SK-N-SH (cell line): ENCODE data around the gene CISH. TPM values are rescaled to one million over a fixed set of nuclear protein-coding genes. Genes with fewer than 3 reads are reported as not detected.

Source experiments
- CTCF ChIA-PET: fragments of 300-600, 350-600 bp; formaldehyde crosslinking; extraction: SDS; loops from one replicate; lab custom pipeline; 2021; lab: Yijun Ruan, JAX
- POLR2A ChIA-PET: fragments of 350-600 bp; sonication (Branson Sonifier 250); formaldehyde crosslinking; extraction: SDS; loops from one replicate; lab custom pipeline; 2020; ENCODE audit warnings: antibody characterized with exemption, inconsistent platforms; lab: Yijun Ruan, JAX
- DNase-seq: peaks from one replicate; pipeline ENCODE4 v3.0.0; 2012
- H2AFZ ChIP-seq: fragments of 200-600 bp; sonication (generic); 2 replicates; pipeline ENCODE4 v1.8.1; 2016; ENCODE audit warnings: antibody characterized with exemption, mild to moderate bottlenecking, low read depth
- H3F3A ChIP-seq: fragments of 200-600 bp; sonication (generic); replicated peaks from 2 replicates; pipeline ENCODE3; 2016; ENCODE audit warnings: antibody characterized with exemption, mild to moderate bottlenecking; ENCODE audit not compliant: insufficient read depth
- H3K27ac ChIP-seq, 2 experiments: fragments of 200-500 bp in 1 of 2; fragments of 200-600 bp in 1 of 2; sonication (Bioruptor generic) in 1 of 2; sonication (generic), shearing (Covaris generic) in 1 of 2; 2 replicates each; pipeline versions ENCODE4 v1.5.1 to v1.6.1; 2014 to 2016; ENCODE audit warnings: low read depth in 2 of 2, inconsistent platforms in 1 of 2, low read length in 1 of 2, mild to moderate bottlenecking in 1 of 2, mixed read lengths in 1 of 2
- H3K27me3 ChIP-seq: fragments of 200-600 bp; sonication (generic), shearing (Covaris generic); 2 replicates; pipeline ENCODE4 v1.6.1; 2016; ENCODE audit warnings: mixed run types; ENCODE audit not compliant: insufficient read depth
- H3K36me3 ChIP-seq, 2 experiments: fragments of 200-500 bp in 1 of 2; fragments of 200-600 bp in 1 of 2; sonication (Bioruptor generic) in 1 of 2; sonication (generic) in 1 of 2; replicated peaks in 1 of 2; 2 replicates each; pipeline versions ENCODE3 to v1.5.1; 2014 to 2016; ENCODE audit warnings: low read length in 1 of 2, mild to moderate bottlenecking in 1 of 2; ENCODE audit not compliant: insufficient read depth in 2 of 2, control insufficient read depth in 1 of 2
- H3K4me1 ChIP-seq, 2 experiments: fragments of 200-500 bp in 1 of 2; fragments of 200-600 bp in 1 of 2; sonication (Bioruptor generic) in 1 of 2; sonication (generic), shearing (Covaris generic) in 1 of 2; 2 replicates each; pipeline versions ENCODE4 v1.5.1 to v1.6.1; 2014 to 2016; ENCODE audit warnings: low read depth in 1 of 2, low read length in 1 of 2, mixed run types in 1 of 2; ENCODE audit not compliant: insufficient read depth in 2 of 2, control insufficient read depth in 1 of 2
- H3K4me2 ChIP-seq: fragments of 200-600 bp; sonication (generic), shearing (Covaris generic); 2 replicates; pipeline ENCODE4 v1.6.1; 2017; ENCODE audit warnings: mixed run types
- H3K4me3 ChIP-seq, 2 experiments: fragments of 200-500 bp in 1 of 2; fragments of 200-600 bp in 1 of 2; sonication (Bioruptor generic) in 1 of 2; sonication (generic), shearing (Covaris generic) in 1 of 2; 2 replicates each; pipeline versions ENCODE4 v1.5.1 to v1.8.1; 2014 to 2016; ENCODE audit warnings: low read depth in 2 of 2, inconsistent platforms in 1 of 2, low read length in 1 of 2, mild to moderate bottlenecking in 1 of 2, mixed read lengths in 1 of 2, moderate library complexity in 1 of 2
- H3K79me2 ChIP-seq: fragments of 200-600 bp; sonication (generic); 2 replicates; pipeline ENCODE4 v1.8.1; 2017; ENCODE audit warnings: mild to moderate bottlenecking; ENCODE audit not compliant: insufficient read depth
- H3K9ac ChIP-seq: fragments of 200-600 bp; sonication (generic); 2 replicates; pipeline ENCODE4 v1.6.1; 2017; ENCODE audit warnings: mixed run types
- H3K9me2 ChIP-seq: fragments of 200-600 bp; sonication (generic); 2 replicates; pipeline ENCODE4 v1.6.1; 2017; ENCODE audit warnings: mixed run types
- H3K9me3 ChIP-seq: fragments of 200-600 bp; sonication (generic); 2 replicates; pipeline ENCODE4 v1.6.1; 2017; ENCODE audit warnings: mixed run types, mild to moderate bottlenecking, moderate library complexity
- H4K20me1 ChIP-seq: fragments of 200-600 bp; sonication (generic); 2 replicates; pipeline ENCODE4 v1.6.1; 2017; ENCODE audit warnings: mild to moderate bottlenecking, mixed run types; ENCODE audit not compliant: insufficient read depth
- ELF1 ChIP-seq: IDR thresholded peaks from 2 replicates; pipeline ENCODE4 v1.4.0; 2012
- EP300 ChIP-seq, 2 experiments: IDR thresholded peaks; 2 replicates each; pipeline versions ENCODE4 v1.4.0 to v1.6.1; 2012; ENCODE audit warnings: borderline replicate concordance in 1 of 2, low read depth in 1 of 2, low read length in 1 of 2
- FOXJ3 ChIP-seq: sonication (generic); formaldehyde crosslinking; IDR thresholded peaks from 2 replicates; pipeline ENCODE4 v1.5.1; 2020; ENCODE audit warnings: mild to moderate bottlenecking, missing genetic modification reagents
- JUND ChIP-seq: IDR thresholded peaks from 2 replicates; pipeline ENCODE4 v1.4.0; 2012
- MXI1 ChIP-seq: IDR thresholded peaks from 2 replicates; pipeline ENCODE4 v1.6.1; 2012; ENCODE audit warnings: mild to moderate bottlenecking, low read depth, low read length, improper control_type of control experiment
- NRF1 ChIP-seq: IDR thresholded peaks from 2 replicates; pipeline ENCODE4 v1.6.1; 2012; ENCODE audit warnings: low read depth, mild to moderate bottlenecking, low read length
- RAD21 ChIP-seq: IDR thresholded peaks from 2 replicates; pipeline ENCODE4 v1.6.1; 2012; ENCODE audit warnings: mild to moderate bottlenecking, low read length
- RFX5 ChIP-seq: IDR thresholded peaks from 2 replicates; pipeline ENCODE4 v1.6.1; 2012; ENCODE audit warnings: mild to moderate bottlenecking, improper control_type of control experiment, low read length
- RXRA ChIP-seq: IDR thresholded peaks from 2 replicates; pipeline ENCODE4 v1.4.0; 2012; ENCODE audit warnings: low read depth, mild to moderate bottlenecking, borderline replicate concordance
- TAF1 ChIP-seq: IDR thresholded peaks from 2 replicates; pipeline ENCODE4 v1.6.1; 2012; ENCODE audit warnings: low read depth, mild to moderate bottlenecking, low read length, moderate library complexity, borderline replicate concordance
- TCF12 ChIP-seq: IDR thresholded peaks from 2 replicates; pipeline ENCODE4 v1.4.0; 2012
- TEAD4 ChIP-seq: IDR thresholded peaks from 2 replicates; pipeline ENCODE4 v1.4.0; 2012; ENCODE audit warnings: mild to moderate bottlenecking, borderline replicate concordance; ENCODE audit not compliant: insufficient read depth
- USF1 ChIP-seq: IDR thresholded peaks from 2 replicates; pipeline ENCODE4 v1.4.0; 2012; ENCODE audit warnings: low read depth, borderline replicate concordance
- WGBS: methylation state at CpG from one replicate; pipeline ENCODE4 v1.1.6; 2017; ENCODE audit warnings: low lambda C conversion rate; 5-methylcytosine and 5-hydroxymethylcytosine counted together
- polyA plus RNA-seq, 3 experiments: library from polyadenylated mRNA; depleted of rRNA; stranded (reverse); fragments of >200 nt; gene quantifications; 2 replicates each; pipeline ENCODE4 v1.2.3, GENCODE V29; 2012
- TF ChIP-seq, protein P1 (sequence below): fragments of 200-600 bp; sonication (generic); IDR thresholded peaks from 2 replicates; pipeline ENCODE4 v1.6.1; 2017; ENCODE audit warnings: antibody characterized with exemption, mild to moderate bottlenecking, moderate library complexity

Gene CISH
- polyA plus RNA-seq, 1 of the 3 experiments (the other 2 are of a cell fraction) = 2.6 TPM

DNA sequence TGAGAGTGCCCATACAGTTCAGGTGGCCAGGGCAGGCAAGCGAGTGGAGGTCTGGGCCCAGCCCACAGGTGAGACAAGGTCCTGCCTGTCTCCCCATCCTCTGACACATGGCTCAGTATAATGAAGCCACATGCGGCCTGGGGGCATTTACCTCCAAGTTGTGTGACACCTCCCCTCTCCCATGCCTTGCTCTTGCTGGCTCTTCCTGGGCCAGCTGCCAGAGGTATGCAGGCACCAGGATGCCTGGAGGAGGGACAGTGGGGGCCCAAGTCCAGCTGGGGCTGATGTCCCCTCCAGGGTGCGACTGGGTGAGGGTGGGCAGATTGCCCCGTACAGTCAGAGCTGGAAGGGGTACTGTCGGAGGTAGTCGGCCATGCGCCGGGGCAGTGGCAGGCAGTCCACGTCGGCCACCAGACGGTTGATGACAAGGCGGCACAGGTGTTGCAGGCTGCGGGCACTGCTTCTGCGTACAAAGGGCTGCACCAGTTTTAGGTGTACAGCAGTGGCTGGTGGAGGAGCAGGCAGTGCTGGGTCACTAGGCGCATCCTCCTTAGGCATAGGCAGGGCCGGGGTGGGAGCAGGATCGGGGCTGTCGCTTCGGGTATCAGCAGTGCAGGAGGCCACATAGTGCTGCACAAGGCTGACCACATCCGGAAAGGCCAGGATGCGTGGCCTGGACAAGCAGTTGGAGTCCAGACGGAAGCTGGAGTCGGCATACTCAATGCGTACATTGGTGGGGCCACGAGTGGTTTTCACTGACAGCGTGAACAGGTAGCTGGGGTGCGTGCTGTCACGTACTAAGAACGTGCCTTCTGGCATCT lies 4.1 kb downstream of the CISH start:
- CTCF ChIA-PET = interaction anchor here (1.0 to 25.1 kb wide), 3 partner anchors 9 to 106 kb away, joined by 3 to 648 read pairs (median 4); partner anchors contain the start of genes C3orf18 and HEMK1
- Histone ChIP-seq H3K9me3 (no peaks in the 10 kb centered on the region), H3K4me3 (no peak overlapping the region), H3K79me2 (no peaks in the 10 kb centered on the region), H4K20me1 (no peaks in the 10 kb centered on the region), H3K4me1 (peaks cover 0 to 36% of the 10 kb centered on the region in 2 experiments; a peak in 1 of 4 replicates), H3K27me3 (no peaks in the 10 kb centered on the region), H3F3A (no peaks in the 10 kb centered on the region), H2AFZ (no peak overlapping the region), H3K4me2 (no peak overlapping the region), H3K27ac (no peak overlapping the region), H3K9ac (no peak overlapping the region), H3K9me2 (no peaks in the 10 kb centered on the region), H3K36me3 (peaks cover 0 to 4% of the 10 kb centered on the region in 2 experiments)
- POLR2A ChIA-PET = interaction anchor here (0.5 kb wide), 1 partner anchor 19 kb away, joined by 3 read pairs; no protein-coding TSS in a partner anchor
- TF ChIP-seq FOXJ3 (CRISPR knock-in tag) (no peak), RXRA (no peak), TEAD4 (no peak), TAF1 (no peak), JUND (no peak), TCF12 (no peak), RFX5 (no peak), MXI1 (no peak), NRF1 (no peak), USF1 (no peak)
- TF ChIP-seq, protein P1, sequence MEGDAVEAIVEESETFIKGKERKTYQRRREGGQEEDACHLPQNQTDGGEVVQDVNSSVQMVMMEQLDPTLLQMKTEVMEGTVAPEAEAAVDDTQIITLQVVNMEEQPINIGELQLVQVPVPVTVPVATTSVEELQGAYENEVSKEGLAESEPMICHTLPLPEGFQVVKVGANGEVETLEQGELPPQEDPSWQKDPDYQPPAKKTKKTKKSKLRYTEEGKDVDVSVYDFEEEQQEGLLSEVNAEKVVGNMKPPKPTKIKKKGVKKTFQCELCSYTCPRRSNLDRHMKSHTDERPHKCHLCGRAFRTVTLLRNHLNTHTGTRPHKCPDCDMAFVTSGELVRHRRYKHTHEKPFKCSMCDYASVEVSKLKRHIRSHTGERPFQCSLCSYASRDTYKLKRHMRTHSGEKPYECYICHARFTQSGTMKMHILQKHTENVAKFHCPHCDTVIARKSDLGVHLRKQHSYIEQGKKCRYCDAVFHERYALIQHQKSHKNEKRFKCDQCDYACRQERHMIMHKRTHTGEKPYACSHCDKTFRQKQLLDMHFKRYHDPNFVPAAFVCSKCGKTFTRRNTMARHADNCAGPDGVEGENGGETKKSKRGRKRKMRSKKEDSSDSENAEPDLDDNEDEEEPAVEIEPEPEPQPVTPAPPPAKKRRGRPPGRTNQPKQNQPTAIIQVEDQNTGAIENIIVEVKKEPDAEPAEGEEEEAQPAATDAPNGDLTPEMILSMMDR = no peak
- 94% methylated on average over 27 of the region's 29 CpGs for WGBS
- no peak for DNase-seq

DNA sequence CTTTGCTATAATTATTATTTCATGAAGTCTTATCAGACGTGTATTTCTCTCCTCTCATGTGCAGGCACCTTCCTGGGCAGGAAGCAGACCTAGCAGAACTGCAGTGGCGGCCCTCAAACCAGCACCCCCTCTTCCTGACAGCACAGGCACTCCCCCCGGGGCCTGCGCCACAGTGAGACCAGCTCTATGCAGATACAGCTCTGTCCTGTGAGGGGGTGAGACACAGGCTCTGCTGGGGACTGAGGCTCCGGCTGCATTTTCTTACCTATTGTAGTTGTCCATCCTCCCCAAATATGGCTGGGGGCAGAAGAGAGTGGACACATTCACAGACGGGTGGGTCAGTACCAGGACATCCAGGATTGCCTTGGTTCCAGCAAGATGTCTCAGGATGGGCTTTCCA lies 5.0 kb downstream of the CISH start:
- Histone ChIP-seq H3K79me2 (no peaks in the 10 kb centered on the region), H2AFZ (no peak overlapping the region), H4K20me1 (no peaks in the 10 kb centered on the region), H3F3A (no peaks in the 10 kb centered on the region), H3K9ac (no peak overlapping the region), H3K4me1 (peaks cover 7 to 41% of the 10 kb centered on the region in 2 experiments), H3K9me3 (no peaks in the 10 kb centered on the region), H3K4me3 (no peak overlapping the region), H3K36me3 (peaks cover 0 to 4% of the 10 kb centered on the region in 2 experiments), H3K27ac (no peak overlapping the region), H3K27me3 (no peaks in the 10 kb centered on the region), H3K4me2 (no peak overlapping the region), H3K9me2 (no peaks in the 10 kb centered on the region)
- ChIA-PET CTCF (interaction anchor here (7.1 to 25.1 kb wide), 2 partner anchors 7 to 38 kb away, joined by 111 to 648 read pairs; partner anchors contain the start of genes C3orf18, CISH, HEMK1 and MAPKAPK3), POLR2A (no interaction called here)
- no peak for TF ChIP-seq USF1
- no peak for TF ChIP-seq ELF1
- no peak for TF ChIP-seq JUND
- no peak for TF ChIP-seq EP300 (IDR thresholded peaks at IDR 0.05; ENCODE audit: borderline replicate concordance in 1 of 2, low read depth in 1 of 2, low read length in 1 of 2)
- TF ChIP-seq RAD21 = no peak
- no peak for TF ChIP-seq NRF1
- WGBS = 85% methylated on average over 3 of the region's 6 CpGs
- DNase-seq = no peak
